Activated CD8-positive, alpha-beta memory T cell treated with anti-CD3 and anti-CD28 coated beads for 36 hours (primary cell): ENCODE results near the gene GHITM. TPM values are rescaled to one million over a fixed set of nuclear protein-coding genes. Genes with fewer than 3 reads are reported as not detected.
"Not testable (repeated sequence)": the region's sequence is repeated elsewhere in the genome, so short reads cannot be mapped to it uniquely, and the experiment has no call there.

ENCODE experiments used
- CTCF ChIA-PET: fragments of 350-600 bp; sonication (Branson Sonifier 250); formaldehyde crosslinking; loops from one replicate; lab custom pipeline; 2021; ENCODE audit warnings: antibody characterized with exemption; lab: Charles Lee
- POLR2A ChIA-PET: fragments of 350-600 bp; sonication (Branson Sonifier 250); formaldehyde crosslinking; loops from one replicate; lab custom pipeline; 2021; ENCODE audit warnings: antibody characterized with exemption; lab: Charles Lee
- total RNA-seq, 2 experiments: library from RNA; stranded (reverse); gene quantifications; one replicate each; pipeline ENCODE4 v1.2.3, GENCODE V29; 2021

The GHITM gene, protein sequence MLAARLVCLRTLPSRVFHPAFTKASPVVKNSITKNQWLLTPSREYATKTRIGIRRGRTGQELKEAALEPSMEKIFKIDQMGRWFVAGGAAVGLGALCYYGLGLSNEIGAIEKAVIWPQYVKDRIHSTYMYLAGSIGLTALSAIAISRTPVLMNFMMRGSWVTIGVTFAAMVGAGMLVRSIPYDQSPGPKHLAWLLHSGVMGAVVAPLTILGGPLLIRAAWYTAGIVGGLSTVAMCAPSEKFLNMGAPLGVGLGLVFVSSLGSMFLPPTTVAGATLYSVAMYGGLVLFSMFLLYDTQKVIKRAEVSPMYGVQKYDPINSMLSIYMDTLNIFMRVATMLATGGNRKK
- 100 to 1,000 TPM; 229 to 233 TPM for total RNA-seq

DNA sequence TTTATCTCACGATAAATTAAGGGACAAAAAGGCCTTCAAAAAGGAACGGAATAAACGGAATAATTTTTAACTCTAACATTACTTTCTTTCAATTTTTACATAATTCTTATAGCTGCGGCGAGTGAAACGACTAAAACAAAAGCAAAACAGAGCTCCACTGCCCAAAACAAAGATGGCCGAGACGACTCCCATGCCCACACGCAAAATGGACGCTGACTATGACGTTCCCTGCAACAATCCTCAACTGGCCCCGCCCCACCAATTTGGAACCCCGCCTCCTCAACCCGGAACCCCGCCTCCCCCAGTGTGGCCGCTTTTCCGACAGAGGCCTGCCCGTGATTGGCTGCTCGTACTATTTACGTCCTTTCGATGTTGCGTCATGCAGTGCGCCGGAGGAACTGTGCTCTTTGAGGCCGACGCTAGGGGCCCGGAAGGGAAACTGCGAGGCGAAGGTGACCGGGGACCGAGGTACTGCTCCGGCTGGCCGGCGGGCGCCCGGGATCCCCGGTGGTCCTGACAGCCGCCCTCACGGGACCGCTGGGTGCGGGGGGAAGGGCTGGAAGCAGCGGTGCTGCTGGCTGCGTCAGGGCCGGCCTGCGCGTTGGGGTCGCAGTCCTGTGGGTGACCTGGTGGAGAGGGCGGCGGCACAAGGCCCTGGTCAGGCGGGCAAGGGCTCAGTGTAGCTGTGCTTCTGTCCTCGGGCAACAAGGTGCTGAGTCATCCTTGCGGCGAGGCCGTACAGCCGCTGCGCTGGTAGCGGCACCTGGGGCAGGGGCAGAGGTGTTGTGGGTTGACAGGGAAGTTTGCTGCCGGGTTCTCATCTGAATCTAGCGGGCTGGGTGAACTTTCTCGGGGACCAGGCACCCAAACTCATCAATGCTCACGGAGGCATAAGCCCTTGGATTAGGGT lies at the start of gene GHITM:
TSS of gene GHITM (plus strand) at position 384 of the 910 bp plus-strand sequence. CDS start 1,992 bp downstream, outside the sequence.
- CTCF ChIA-PET, result interaction anchor here (0.8 to 1.5 kb wide), 5 partner anchors 9 to 189 kb away, joined by 3 to 5 read pairs (median 3); partner anchors contain the start of gene CCSER2
- POLR2A ChIA-PET, result interaction anchor here (1.3 to 2.9 kb wide), 3 partner anchors 16 to 195 kb away, joined by 6 read pairs; no protein-coding TSS in a partner anchor

DNA sequence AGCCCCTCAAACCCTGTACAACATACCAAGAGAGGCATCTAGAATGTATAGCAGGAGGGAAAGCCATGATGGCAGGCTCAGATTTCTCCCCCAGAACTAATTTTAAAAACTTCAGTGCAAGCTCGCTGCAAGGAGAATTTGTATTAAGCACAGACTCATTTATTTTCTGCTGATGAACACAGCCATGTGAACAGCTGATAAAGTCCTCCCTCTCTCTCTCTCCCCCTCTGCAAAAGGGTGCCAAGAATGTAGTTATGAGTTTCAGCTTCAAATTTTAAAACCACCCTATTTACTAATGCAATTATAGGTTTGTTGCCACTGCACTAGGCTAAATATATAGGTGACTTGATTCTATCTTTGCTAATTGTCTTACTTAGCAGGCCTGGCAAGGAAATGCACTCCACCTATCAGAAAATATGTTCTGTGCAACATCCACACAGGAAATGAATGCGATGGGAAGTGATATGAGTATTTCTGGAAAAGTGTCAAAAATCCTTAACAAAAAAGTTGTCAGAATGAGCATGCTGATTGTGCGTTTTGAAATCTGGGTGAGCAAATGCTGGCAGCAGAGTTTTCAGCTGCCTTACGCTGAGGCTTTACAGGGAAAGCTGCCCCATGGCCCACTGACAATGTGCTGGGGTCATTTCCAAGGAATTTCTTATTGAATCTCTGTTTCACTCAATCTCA lies 43.4 kb upstream of the GHITM start:
- POLR2A ChIA-PET, result no interaction called here
- CTCF ChIA-PET, result no interaction called here

DNA sequence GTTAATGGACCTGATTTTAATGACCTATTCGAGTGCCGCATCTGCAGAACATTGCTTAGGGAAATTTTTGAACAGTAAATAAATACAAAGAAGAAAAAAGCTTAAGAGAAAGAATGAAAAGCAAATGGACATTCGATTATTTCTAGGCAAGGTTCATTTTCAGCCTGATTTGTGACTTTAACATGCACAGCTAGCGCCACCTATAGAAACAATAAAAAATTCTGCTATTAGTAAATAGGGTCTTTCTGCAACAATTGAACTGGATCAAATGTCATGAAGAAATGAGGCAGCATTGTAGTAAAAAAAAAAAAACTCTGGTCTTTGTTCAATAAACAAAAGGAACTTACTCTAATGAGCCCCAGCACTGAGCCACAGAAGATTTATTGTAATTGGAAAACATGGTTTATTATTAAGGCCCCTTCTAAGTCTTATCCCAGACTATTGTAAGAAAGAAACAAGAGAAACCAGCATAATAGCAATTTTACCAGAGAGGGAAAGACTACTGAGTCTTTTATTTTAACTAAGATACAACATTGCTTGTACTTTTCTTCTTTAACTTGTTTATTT lies 41.4 kb upstream of the GHITM start:
- ChIA-PET CTCF (no interaction called here), POLR2A (no interaction called here)

DNA sequence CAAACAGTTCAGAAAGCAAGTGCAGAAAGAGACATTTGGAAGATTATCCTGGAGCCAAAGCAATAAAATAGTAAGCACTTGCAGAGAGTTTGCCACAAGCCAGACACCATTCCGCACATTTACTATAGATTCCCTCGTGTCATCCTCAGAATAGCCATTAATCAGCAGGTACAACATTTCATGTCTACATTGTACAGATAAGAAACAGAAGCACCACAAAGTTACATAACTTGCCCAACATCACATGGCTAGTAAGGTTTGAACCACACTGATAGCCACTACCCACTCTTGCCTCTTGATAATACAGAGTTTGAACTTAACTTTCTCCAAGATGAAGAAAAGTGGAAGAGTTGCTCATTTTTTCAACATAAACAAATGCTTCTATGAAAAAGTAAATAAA lies 40.6 kb upstream of the GHITM start:
- POLR2A ChIA-PET, result no interaction called here

DNA sequence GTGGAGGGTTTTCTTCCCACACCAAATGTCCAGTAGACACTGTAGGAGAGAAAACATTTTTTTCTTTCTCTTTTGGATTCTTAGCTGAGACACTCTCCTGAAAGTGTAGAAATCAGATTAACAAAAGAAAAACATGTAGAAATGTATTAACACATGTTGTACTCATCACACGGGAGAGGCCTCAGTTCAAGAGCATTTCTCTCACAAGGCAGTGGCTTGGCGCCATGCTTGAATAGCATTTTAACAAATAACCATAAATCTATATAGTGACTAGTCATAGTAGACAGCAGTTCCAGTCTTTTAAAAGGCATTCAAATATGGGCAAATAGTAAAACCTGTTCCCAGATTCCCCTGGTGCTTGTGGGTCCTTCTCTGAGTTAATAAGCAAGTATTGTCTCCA lies 38.3 kb upstream of the GHITM start:
- ChIA-PET POLR2A (no interaction called here), CTCF (no interaction called here)

More for the DNA sequence above, 40.6 kb upstream of the GHITM start:
- CTCF ChIA-PET, result no interaction called here

DNA sequence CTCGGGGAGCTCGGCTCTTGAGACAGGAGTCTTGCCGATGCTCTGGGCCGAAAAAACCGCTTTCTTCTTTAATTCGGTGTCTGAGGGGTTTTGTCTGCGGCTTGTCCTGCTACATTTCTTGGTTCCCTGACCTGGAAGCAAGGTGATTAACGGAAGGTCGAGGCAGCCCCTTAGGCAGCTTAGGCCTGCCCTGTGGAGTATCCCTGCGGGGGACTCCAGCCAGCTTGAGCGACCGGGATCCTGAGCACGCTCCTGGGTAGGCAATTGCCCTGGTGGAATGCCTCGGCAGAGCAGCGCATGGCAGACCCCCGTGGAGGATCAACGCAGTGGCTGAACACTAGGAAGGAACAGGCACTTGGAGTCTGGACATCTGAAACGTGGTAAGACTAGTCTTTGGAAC lies 30.5 kb upstream of the GHITM start:
- POLR2A ChIA-PET, result no interaction called here
- CTCF ChIA-PET, result no interaction called here

DNA sequence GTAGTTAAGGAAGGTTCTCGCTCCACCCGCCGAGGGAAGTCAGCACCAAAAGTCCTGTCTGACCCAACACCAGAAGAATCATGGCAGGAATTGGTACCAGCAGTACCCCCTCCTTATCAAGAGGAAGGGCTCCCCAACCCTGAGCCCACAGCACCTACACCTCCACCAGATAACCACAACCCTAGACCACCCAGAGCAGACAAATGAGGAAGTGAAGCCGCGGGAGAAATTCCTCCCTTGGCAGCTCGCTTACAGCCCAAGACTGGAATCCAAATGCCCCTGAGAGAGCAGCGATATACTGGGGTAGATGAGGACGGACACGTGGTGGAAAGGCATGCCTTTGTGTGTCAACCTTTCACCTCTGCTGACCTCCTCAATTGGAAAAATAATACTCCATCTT lies 29.5 kb upstream of the GHITM start:
- CTCF ChIA-PET, POLR2A ChIA-PET: not testable (repeated sequence)

DNA sequence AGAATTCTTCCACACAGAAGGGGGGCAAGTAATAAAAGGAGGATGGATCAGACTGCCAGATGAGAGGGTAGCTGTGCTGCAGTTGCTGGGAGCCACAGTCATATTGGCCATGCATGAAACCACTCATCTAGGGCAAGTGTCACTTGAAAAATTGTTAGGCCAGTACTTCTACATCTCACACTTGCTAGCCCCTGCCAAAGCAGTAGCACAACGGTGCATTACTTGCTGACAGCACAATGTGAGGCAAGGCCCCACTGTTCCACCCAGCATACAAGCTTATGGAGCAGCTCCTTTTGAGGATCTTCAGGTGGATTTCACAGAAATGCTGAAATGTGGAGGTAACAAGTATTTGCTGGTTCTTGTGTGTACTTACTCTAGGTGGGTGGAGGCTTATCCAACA lies 25.8 kb upstream of the GHITM start:
- POLR2A ChIA-PET, CTCF ChIA-PET: not testable (repeated sequence)

DNA sequence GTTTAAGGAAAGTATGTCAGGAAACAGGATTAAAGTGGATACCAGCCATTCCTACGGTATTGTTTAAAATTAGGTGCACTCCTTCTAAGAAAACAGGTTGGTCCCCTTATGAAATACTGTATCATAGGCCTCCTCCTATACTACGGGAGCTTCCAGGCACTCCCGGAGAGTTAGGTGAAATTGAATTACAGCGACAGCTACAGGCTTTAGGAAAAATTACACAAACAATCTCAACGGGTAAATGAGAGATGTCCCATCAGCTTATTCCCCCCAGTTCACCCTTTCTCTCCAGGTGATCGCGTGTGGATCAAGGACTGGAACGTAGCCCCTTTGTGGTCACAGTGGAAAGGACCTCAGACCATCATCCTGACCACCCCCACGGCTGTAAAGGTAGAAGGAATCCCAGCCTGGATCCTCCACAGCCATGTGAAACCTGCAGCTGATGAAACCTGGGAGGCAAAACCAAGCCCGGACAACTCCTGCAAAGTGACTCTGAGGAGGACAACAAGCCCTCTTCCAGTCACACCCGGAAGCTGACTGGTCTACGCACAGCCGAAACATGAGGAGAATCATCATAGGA lies 25.1 kb upstream of the GHITM start:
- ChIA-PET POLR2A (no interaction called here), CTCF (no interaction called here)

DNA sequence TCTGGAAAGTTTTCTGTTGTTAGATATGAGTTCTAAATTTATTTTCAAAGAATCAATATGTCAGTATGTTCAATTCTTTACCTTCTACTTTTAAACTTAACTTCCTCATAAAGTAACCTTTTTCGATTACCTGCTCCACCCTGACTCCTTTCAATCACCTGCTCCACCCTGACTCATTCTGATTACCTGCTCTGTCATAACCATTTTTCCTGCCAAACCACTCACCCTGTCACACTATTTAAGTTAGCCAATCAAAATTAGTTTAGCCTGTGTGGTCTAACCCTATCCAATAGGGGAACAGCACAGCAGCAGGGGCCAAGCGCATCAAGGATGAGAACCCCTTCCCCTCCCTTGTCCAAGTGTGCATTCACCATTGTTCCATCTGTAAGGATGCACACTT lies 22.1 kb upstream of the GHITM start:
- POLR2A ChIA-PET, CTCF ChIA-PET: not testable (repeated sequence)

DNA sequence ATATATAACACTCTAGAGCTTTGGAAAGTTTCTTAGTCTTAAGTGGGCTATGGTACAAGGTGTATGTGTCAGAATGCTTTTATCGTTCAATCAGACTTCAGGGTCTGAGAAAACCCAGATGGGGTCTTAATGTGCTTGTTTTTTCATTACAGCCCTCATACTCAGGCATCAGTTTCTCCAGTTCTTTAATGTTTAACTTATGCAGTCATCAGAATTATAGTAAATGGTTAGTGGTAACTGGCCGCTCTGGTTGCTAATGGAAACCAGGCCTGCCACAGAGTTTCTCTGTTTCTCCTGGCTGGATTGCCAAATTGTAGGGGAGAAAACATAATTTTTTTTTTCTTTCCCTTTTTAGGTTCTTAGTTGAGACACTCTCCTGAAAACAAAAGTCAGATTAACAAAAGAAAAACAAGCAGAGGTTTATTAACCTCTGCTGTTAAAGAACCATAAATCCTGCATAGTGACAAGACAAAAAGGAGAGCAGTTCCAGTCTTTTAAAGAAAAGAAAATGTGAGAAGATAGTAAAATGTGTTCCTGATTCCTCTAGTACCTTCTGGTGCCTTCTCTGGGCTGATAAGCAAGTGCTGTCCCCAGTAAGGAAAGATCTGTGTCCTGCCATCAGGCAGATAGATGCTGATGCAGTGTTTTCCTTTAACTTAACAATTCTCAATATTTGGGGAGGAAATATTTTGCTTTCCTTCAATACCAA lies 21.5 kb upstream of the GHITM start:
- ChIA-PET CTCF (no interaction called here), POLR2A (no interaction called here)

DNA sequence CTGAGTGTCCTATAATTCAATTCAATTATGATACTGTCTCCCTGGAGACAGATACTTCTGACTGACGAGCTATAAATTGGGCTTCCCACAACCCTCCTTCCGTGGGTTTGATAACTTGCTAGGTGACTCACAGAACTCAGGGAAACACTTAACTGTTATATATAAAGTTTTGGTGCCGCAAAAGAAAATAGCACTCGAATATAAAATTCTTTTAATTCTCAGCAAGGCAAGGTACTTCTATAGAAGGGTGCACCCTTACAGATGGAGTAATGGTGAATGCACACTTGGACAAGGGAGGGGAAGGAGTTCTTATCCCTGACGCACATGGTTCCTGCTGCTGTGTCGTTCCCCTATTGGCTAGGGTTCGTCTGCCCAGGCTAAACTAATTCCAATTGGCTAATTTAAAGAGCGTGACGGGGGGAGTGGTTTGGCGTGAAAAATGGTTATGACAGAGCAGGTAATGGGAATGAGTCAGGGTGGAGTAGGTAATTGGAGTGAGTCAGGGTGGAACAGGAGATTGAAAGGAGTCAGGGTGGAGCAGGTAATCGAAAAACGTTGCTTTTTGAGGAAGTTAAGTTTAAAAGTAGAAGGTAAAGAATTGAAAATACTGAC lies 20.8 kb upstream of the GHITM start:
- POLR2A ChIA-PET, result no interaction called here
- CTCF ChIA-PET, result no interaction called here

DNA sequence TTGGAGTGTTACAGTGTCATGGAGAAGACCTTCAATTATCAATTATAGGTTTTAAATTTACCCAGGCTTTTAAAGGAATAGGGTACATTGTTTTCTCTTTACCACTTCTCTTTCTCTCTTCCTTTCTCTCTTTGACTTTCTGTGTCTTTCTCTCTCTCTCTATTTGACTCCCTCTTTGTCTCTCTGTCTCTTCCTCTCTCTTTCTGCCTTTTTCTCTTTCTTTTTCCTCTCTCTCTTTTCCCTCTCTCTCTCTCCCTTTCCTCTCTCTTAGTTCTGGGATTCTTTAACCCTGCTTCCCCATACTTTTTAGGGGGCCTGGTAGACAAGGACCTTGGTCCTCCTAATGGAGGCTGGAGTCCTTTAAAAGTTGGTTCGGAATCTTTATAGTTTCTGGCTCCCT lies 15.9 kb upstream of the GHITM start:
- CTCF ChIA-PET, result no interaction called here
- POLR2A ChIA-PET, result no interaction called here

DNA sequence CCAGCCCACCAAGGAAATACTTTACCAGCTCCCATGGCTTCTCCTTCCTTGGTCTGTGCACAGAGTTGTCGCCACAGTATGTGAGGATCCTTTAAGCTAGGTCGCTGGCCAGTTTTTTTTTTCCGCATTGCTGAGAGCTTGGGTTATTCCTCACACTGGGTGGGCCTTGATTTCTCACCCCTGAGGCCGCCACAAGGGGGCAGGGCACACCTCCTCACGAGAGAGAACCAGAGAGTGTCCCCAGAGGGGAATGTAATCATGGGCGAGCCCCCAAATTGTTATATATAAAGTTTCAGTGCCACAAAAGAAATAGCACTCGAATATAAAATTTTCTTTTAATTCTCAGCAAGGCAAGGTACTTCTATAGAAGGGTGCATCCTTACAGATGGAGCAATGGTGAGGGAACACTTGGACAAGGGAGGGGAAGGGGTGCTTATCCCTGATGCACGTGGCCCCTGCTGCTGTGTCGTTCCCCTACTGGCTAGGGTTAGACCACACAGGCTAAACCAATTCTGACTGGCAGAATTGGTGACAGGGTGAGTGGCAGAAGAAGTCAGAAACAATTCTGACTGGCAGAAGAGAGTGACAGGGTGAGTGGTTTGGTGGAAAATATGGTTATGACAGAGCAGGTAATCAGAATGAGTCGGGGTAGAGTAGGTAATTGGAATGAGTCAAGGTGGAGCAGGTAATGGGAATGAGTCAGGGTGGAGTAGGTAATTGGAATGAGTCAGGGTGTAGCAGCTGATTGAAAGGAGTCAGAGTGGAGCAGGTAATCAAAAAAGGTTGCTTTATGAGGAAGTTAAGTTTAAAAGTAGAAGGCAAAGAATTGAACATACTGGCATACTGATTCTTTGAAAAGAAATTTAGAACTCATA lies 13.2 kb upstream of the GHITM start:
- CTCF ChIA-PET, result interaction anchor here (0.6 to 1.4 kb wide), 2 partner anchors 22 to 24 kb away, joined by 4 read pairs; no protein-coding TSS in a partner anchor
- POLR2A ChIA-PET, result not testable (repeated sequence)

DNA sequence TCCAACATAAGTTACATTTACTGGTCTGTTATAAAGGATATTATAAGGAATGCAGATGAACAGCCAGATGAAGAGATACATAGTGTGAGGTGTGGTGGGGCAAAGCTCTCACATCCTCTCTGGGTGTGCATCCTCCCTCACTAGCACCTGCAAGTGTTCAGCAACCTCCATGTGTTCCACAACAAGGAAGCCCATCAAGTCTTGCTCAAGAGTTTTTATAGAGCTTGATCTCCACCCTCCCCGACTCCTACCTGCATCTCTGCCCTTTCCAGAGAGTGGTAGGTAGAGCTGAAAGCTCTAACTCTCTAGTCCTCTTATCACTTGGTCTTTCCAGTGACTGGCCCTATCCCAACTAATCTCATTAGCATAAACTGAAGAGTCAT lies 12.5 kb upstream of the GHITM start:
- ChIA-PET CTCF (interaction anchor here (0.6 to 1.4 kb wide), 2 partner anchors 23 to 24 kb away, joined by 4 read pairs; no protein-coding TSS in a partner anchor), POLR2A (no interaction called here)

DNA sequence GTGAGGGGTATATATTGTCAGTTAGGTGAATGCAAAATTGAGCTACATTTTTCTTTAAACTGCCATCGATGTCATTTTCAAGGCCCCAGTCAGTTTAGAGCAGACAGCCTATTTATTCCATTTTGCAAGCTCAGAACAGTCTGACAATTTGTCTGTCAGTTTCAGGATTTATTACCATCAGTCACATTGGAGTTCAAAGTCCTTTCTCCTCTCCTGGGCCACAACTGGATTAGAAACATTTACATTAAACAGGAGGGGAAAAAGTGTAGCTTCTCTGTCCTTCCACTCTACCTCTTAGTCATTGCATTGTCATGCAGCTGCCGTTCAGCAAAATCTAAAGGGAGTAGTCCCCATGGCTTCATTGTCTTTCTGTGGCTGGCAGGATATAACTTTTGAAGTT lies 3.5 kb upstream of the GHITM start:
- CTCF ChIA-PET, result no interaction called here
- POLR2A ChIA-PET, result no interaction called here

DNA sequence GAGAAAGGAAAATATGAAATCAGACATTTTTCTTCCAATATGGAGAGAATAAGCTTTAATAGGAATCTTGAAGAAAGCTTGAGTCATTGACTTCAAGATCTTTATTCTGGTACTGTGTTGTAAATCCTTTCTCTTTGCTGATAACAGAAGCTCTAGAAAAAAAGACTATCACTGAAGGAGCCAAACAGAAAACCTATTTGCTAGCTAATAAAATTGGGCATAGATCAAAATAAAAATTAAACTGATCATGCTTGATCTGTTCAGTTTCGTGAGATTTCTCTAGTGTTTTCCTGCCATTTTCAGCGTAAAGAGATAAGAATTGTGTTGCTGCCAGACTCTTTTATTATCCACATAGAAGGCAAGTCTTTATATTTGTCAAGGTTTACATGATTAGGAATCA lies 1.5 kb upstream of the GHITM start:
- POLR2A ChIA-PET, result no interaction called here
- CTCF ChIA-PET, result no interaction called here
